HEK293 (cell line): ENCODE measurements around the gene TDRD9.

Experiments
- CTCF ChIA-PET: fragments of 350-600 bp; formaldehyde crosslinking; extraction: SDS; loops from one replicate; lab custom pipeline; 2021; ENCODE audit warnings: antibody characterized with exemption; lab: Yijun Ruan, JAX
- POLR2A ChIA-PET: fragments of 300-600 bp; formaldehyde crosslinking; extraction: SDS; loops from one replicate; lab custom pipeline; 2020; ENCODE audit warnings: antibody characterized with exemption, inconsistent platforms; lab: Yijun Ruan, JAX
- H3K27ac ChIP-seq: fragments of 200-500 bp; sonication (Bioruptor generic); 2 replicates; pipeline ENCODE4 v1.5.1; 2014; ENCODE audit warnings: low read depth, low read length, control low read depth, inconsistent platforms; ENCODE audit errors: extremely low read depth
- H3K36me3 ChIP-seq, 2 experiments: fragments of 200-500 bp in 1 of 2; sonication (Bioruptor generic) in 1 of 2; 1 replicate in 1 of 2; 2 replicates in 1 of 2; pipeline ENCODE4 v1.5.1; 2014 to 2017; ENCODE audit warnings: inconsistent platforms in 2 of 2, low read length in 2 of 2; ENCODE audit not compliant: control insufficient read depth in 2 of 2, insufficient read depth in 1 of 2
- H3K4me1 ChIP-seq: fragments of 200-500 bp; sonication (Bioruptor generic); 2 replicates; pipeline ENCODE4 v1.5.1; 2014; ENCODE audit warnings: mild to moderate bottlenecking, low read length, inconsistent platforms; ENCODE audit not compliant: control insufficient read depth, insufficient read depth
- H3K4me3 ChIP-seq: 2 replicates; pipeline ENCODE4 v1.5.1; 2011; ENCODE audit warnings: low read depth, mild to moderate bottlenecking, control low read depth, low read length, moderate library complexity
- H3K9me3 ChIP-seq: fragments of 200-500 bp; sonication (Bioruptor generic); 2 replicates; pipeline ENCODE4 v1.5.1; 2014; ENCODE audit warnings: low read depth, low read length, inconsistent platforms; ENCODE audit not compliant: control insufficient read depth, insufficient read depth
- CTCF ChIP-seq: fragments of 450-650 bp; formaldehyde crosslinking; IDR thresholded peaks from 2 replicates; pipeline ENCODE4 v1.5.1; 2016; ENCODE audit warnings: missing biosample characterization, missing genetic modification characterization
- GLIS1 ChIP-seq: fragments of 450-650 bp; formaldehyde crosslinking; IDR thresholded peaks from 2 replicates; pipeline ENCODE4 v1.5.1; 2016; ENCODE audit warnings: missing biosample characterization, missing genetic modification characterization
- IKZF3 ChIP-seq: fragments of 450-650 bp; IDR thresholded peaks from 2 replicates; pipeline ENCODE4 v1.5.0; 2018; ENCODE audit warnings: missing biosample characterization, mild to moderate bottlenecking, missing genetic modification characterization, moderate library complexity
- OVOL3 ChIP-seq: fragments of 450-650 bp; formaldehyde crosslinking; IDR thresholded peaks from 2 replicates; pipeline ENCODE4 v1.5.1; 2016; ENCODE audit warnings: missing biosample characterization, missing genetic modification characterization
- PBX3 ChIP-seq: sonication (generic); formaldehyde crosslinking; IDR thresholded peaks from 2 replicates; pipeline ENCODE4 v1.8.1; 2022; ENCODE audit warnings: mild to moderate bottlenecking, moderate library complexity, missing genetic modification reagents
- PRDM1 ChIP-seq: fragments of 450-650 bp; formaldehyde crosslinking; IDR thresholded peaks from 2 replicates; pipeline ENCODE4; 2016; ENCODE audit warnings: missing biosample characterization, missing genetic modification characterization
- YY1 ChIP-seq: fragments of 450-650 bp; formaldehyde crosslinking; IDR thresholded peaks from 2 replicates; pipeline ENCODE4 v1.5.1; 2018; ENCODE audit warnings: missing biosample characterization, missing genetic modification characterization
- ZBTB21 ChIP-seq: fragments of 450-650 bp; formaldehyde crosslinking; IDR thresholded peaks from 2 replicates; pipeline ENCODE4 v1.5.1; 2017; ENCODE audit warnings: missing biosample characterization, missing genetic modification characterization
- ZBTB49 ChIP-seq: fragments of 450-650 bp; formaldehyde crosslinking; IDR thresholded peaks from 2 replicates; pipeline ENCODE4 v1.5.1; 2016; ENCODE audit warnings: missing biosample characterization, missing genetic modification characterization, low read depth
- ZFHX2 ChIP-seq: fragments of 450-650 bp; formaldehyde crosslinking; conservative IDR thresholded peaks from 2 replicates; pipeline ENCODE4 v1.5.1; 2016; ENCODE audit warnings: missing biosample characterization, missing genetic modification characterization
- ZFP69B ChIP-seq: fragments of 450-650 bp; formaldehyde crosslinking; IDR thresholded peaks from 2 replicates; pipeline ENCODE4 v1.5.1; 2016; ENCODE audit warnings: missing biosample characterization, missing genetic modification characterization
- ZNF157 ChIP-seq: fragments of 450-650 bp; formaldehyde crosslinking; IDR thresholded peaks from 2 replicates; pipeline ENCODE4 v1.5.1; 2016; ENCODE audit warnings: missing biosample characterization, missing genetic modification characterization
- ZNF169 ChIP-seq: fragments of 450-650 bp; formaldehyde crosslinking; IDR thresholded peaks from 2 replicates; pipeline ENCODE4 v1.5.1; 2016; ENCODE audit warnings: missing biosample characterization, missing genetic modification characterization
- ZNF175 ChIP-seq: fragments of 450-650 bp; formaldehyde crosslinking; IDR thresholded peaks from 2 replicates; pipeline ENCODE4 v1.5.1; 2016; ENCODE audit warnings: missing biosample characterization, missing genetic modification characterization
- ZNF19 ChIP-seq: fragments of 450-650 bp; formaldehyde crosslinking; IDR thresholded peaks from 2 replicates; pipeline ENCODE4; 2016; ENCODE audit warnings: missing biosample characterization, missing genetic modification characterization, low read depth
- ZNF350 ChIP-seq: fragments of 450-650 bp; formaldehyde crosslinking; IDR thresholded peaks from 2 replicates; pipeline ENCODE4 v1.5.0; 2017; ENCODE audit warnings: missing biosample characterization, mild to moderate bottlenecking, missing genetic modification characterization
- ZNF398 ChIP-seq: fragments of 450-650 bp; formaldehyde crosslinking; IDR thresholded peaks from 2 replicates; pipeline ENCODE4 v1.5.1; 2017; ENCODE audit warnings: missing biosample characterization, missing genetic modification characterization
- ZNF513 ChIP-seq: fragments of 450-650 bp; IDR thresholded peaks from 2 replicates; pipeline ENCODE4 v1.5.1; 2018; ENCODE audit warnings: missing biosample characterization, missing genetic modification characterization
- ZNF600 ChIP-seq: fragments of 450-650 bp; formaldehyde crosslinking; IDR thresholded peaks from 2 replicates; pipeline ENCODE4 v1.5.1; 2016; ENCODE audit warnings: missing biosample characterization, missing genetic modification characterization
- ZNF768 ChIP-seq: fragments of 450-650 bp; formaldehyde crosslinking; IDR thresholded peaks from 2 replicates; pipeline ENCODE4 v1.5.1; 2018; ENCODE audit warnings: missing biosample characterization, mild to moderate bottlenecking, missing genetic modification characterization
- ZNF791 ChIP-seq: fragments of 450-650 bp; formaldehyde crosslinking; IDR thresholded peaks from 2 replicates; pipeline ENCODE4 v1.5.1; 2016; ENCODE audit warnings: missing biosample characterization, missing genetic modification characterization

The TDRD9 gene

GRCh38 chr14:103884854-103885253, 43.4 kb upstream of the TDRD9 start:
- Histone ChIP-seq H3K9me3 (no peaks in the 10 kb centered on the region), H3K27ac (no peak overlapping the region), H3K4me3 (no peak overlapping the region), H3K36me3 (no peaks in the 10 kb centered on the region), H3K4me1 (no peaks in the 10 kb centered on the region; the same call in 1 of the 2 replicates)
- CTCF ChIA-PET: interaction anchor here (0.6 to 0.7 kb wide), 2 partner anchors 124 to 782 kb away, joined by 3 to 5 read pairs; no protein-coding TSS in a partner anchor
- POLR2A ChIA-PET: no interaction called here
- no peak for TF ChIP-seq ZNF350 (tag by site-specific recombination)
- 0 out of 2 replicates have a peak, but pooled peaks have one; percentile 43 for TF ChIP-seq ZNF768

- H3K4me3 ChIP-seq: no peak overlapping the region
- no peaks in the 10 kb centered on the region; the same call in 1 of the 2 replicates for H3K4me1 ChIP-seq
- H3K36me3 ChIP-seq: no peaks in the 10 kb centered on the region
- ChIA-PET CTCF (interaction anchor here (1.3 to 1.4 kb wide), 2 partner anchors 15 to 18 kb away, joined by 3 read pairs; no protein-coding TSS in a partner anchor), POLR2A (no interaction called here)
- H3K9me3 ChIP-seq: no peaks in the 10 kb centered on the region
- no peak overlapping the region for H3K27ac ChIP-seq
- TF ChIP-seq ZNF19 (tag by site-specific recombination) (no peak), ZBTB49 (tag by site-specific recombination) (no peak), ZFP69B (tag by site-specific recombination) (no peak), ZBTB21 (no peak), GLIS1 (tag by site-specific recombination) (0 out of 2 replicates have a peak, but pooled peaks have one; percentile 1)
These were observed 42.7 kb upstream of the TDRD9 start for GRCh38 chr14:103885509-103885932.

- ChIA-PET POLR2A (interaction anchor here (0.5 kb wide), 1 partner anchor 13 kb away, joined by 7 read pairs; no protein-coding TSS in a partner anchor), CTCF (interaction anchor here (1.3 to 1.4 kb wide), 3 partner anchors 14 to 17 kb away, joined by 3 to 4 read pairs (median 3); no protein-coding TSS in a partner anchor)
- no peak overlapping the region for H3K4me3 ChIP-seq
- H3K27ac ChIP-seq: no peak overlapping the region
- no peaks in the 10 kb centered on the region for H3K9me3 ChIP-seq
- H3K4me1 ChIP-seq: no peaks in the 10 kb centered on the region; the same call in 1 of the 2 replicates
- no peaks in the 10 kb centered on the region for H3K36me3 ChIP-seq
- TF ChIP-seq PBX3 (no peak), OVOL3 (no peak), GLIS1 (tag by site-specific recombination) (peak; percentile 92), ZNF175 (tag by site-specific recombination) (no peak), ZFHX2 (tag by site-specific recombination) (peak; percentile 95), ZNF398 (no peak), ZNF157 (tag by site-specific recombination) (no peak), ZNF600 (tag by site-specific recombination) (no peak), ZNF791 (tag by site-specific recombination) (no peak), YY1 (no peak), ZNF169 (no peak), CTCF (tag by site-specific recombination) (peak; percentile 47), PRDM1 (peak; percentile 72; the same call in 1 of the 2 replicates), IKZF3 (tag by site-specific recombination) (no peak), ZNF513 (tag by site-specific recombination) (no peak)
These were observed 41.7 kb upstream of the TDRD9 start for GRCh38 chr14:103886304-103887169.
